Fibroblast of skin of abdomen (primary cell): ENCODE measurements around the gene NKX2-1.

Source experiments
- DNase-seq: peaks from one replicate; pipeline ENCODE4 v3.0.0-alpha.2; 2013

NKX2-1 gene

GRCh38 chr14:36517242-36518030 is 2.6 kb downstream of the NKX2-1 start:
- no peak for DNase-seq

GRCh38 chr14:36516719-36517241 is 3.3 kb downstream of the NKX2-1 start:
- DNase-seq = no peak

GRCh38 chr14:36515896-36516718 is 3.9 kb downstream of the NKX2-1 start:
- DNase-seq = no peak

GRCh38 chr14:36515105-36515593 is 4.9 kb downstream of the NKX2-1 start:
- DNase-seq = no peak

- DNase-seq = no peak
These were observed 5.5 kb downstream of the NKX2-1 start for GRCh38 chr14:36514278-36515104.

GRCh38 chr14:36513451-36514277 is 6.4 kb downstream of the NKX2-1 start:
- DNase-seq = no peak

GRCh38 chr14:36513012-36513420 is 7.0 kb downstream of the NKX2-1 start:
- no peak for DNase-seq

GRCh38 chr14:36512585-36513003 is 7.4 kb downstream of the NKX2-1 start:
- DNase-seq = no peak

GRCh38 chr14:36511981-36512584 is 7.9 kb downstream of the NKX2-1 start:
- DNase-seq = no peak

- no peak for DNase-seq
These were observed 9.2 kb downstream of the NKX2-1 start for GRCh38 chr14:36510874-36511273.

GRCh38 chr14:36510078-36510799 is 9.8 kb downstream of the NKX2-1 start:
- DNase-seq = no peak

GRCh38 chr14:36509069-36509917 is 10.7 kb downstream of the NKX2-1 start:
- DNase-seq = no peak

- no peak for DNase-seq
These were observed 11.5 kb downstream of the NKX2-1 start for GRCh38 chr14:36508418-36509068.

GRCh38 chr14:36507847-36508417 is 12.1 kb downstream of the NKX2-1 start:
- no peak for DNase-seq

- DNase-seq = no peak
These were observed 13.1 kb downstream of the NKX2-1 start for GRCh38 chr14:36506732-36507614.

- no peak for DNase-seq
These were observed 13.9 kb downstream of the NKX2-1 start for GRCh38 chr14:36505892-36506731.
